GM12878 (cell line): Measurements from ENCODE around the gene FAM161B. TPM values are rescaled to one million over a fixed set of nuclear protein-coding genes. Genes with fewer than 3 reads are reported as not detected.
"Not testable (repeated sequence)": the region's sequence is repeated elsewhere in the genome, so short reads cannot be mapped to it uniquely, and the experiment has no call there.

Experiments
- ATAC-seq: fragments of 200-7000 bp; cut with Tn5 transposase; 3 replicates; pipeline ENCODE4 v1.9.1; 2020; ENCODE audit warnings: mild to moderate bottlenecking, moderate library complexity
- BruUV-seq: library from RNA; stranded (reverse); fragments of 400-500 nt; replicated peaks from 2 replicates; lab custom pipeline; 2021; lab: Mats Ljungman, UMichigan
- CTCF ChIA-PET: fragments of 300-600 bp; sonication (Branson Sonifier 250); formaldehyde crosslinking; extraction: SDS; loops from one replicate; lab custom pipeline; 2021; ENCODE audit warnings: inconsistent platforms; lab: Yijun Ruan, JAX
- POLR2A ChIA-PET: fragments of 350-600 bp; formaldehyde crosslinking; extraction: SDS; loops from one replicate; lab custom pipeline; 2021; ENCODE audit warnings: inconsistent platforms; lab: Charles Lee
- RAD21 ChIA-PET: fragments of 300-600 bp; sonication (Branson Sonifier 250); formaldehyde crosslinking; loops from one replicate; lab custom pipeline; 2023; ENCODE audit warnings: antibody characterized with exemption; ENCODE audit not compliant: unreplicated experiment; lab: Charles Lee
- SMC1A ChIA-PET: fragments of 300-600 bp; sonication (Branson Sonifier 250); formaldehyde crosslinking; loops from one replicate; lab custom pipeline; 2023; ENCODE audit not compliant: unreplicated experiment, uncharacterized antibody; lab: Charles Lee
- DNase-seq: peaks from one replicate; pipeline ENCODE4 v3.0.0-alpha.2; 2011; ENCODE audit warnings: low read depth, low spot score
- FAIRE-seq: peaks from 3 replicates; lab custom pipeline; 2011; peaks lifted over from hg19 to GRCh38; lab: Jason Lieb, UNC
- H2AFZ ChIP-seq: 2 replicates; pipeline ENCODE4 v1.6.0; 2011; ENCODE audit warnings: low read depth, low read length, control low read depth; ENCODE audit not compliant: control insufficient read depth
- H3K27ac ChIP-seq: 2 replicates; pipeline ENCODE4 v1.5.1; 2011; ENCODE audit warnings: control low read depth; ENCODE audit not compliant: control insufficient read depth, insufficient read depth
- H3K27me3 ChIP-seq, 2 experiments: replicated peaks in 1 of 2; 2 replicates each; pipeline versions ENCODE4 v1.6.0 to v1.6.1; 2011; ENCODE audit warnings: low read length in 1 of 2; ENCODE audit not compliant: control insufficient read depth in 2 of 2, insufficient read depth in 2 of 2
- H3K36me3 ChIP-seq, 2 experiments: 2 replicates each; pipeline ENCODE4 v1.5.1; 2011; ENCODE audit warnings: low read length in 1 of 2; ENCODE audit not compliant: control insufficient read depth in 2 of 2, insufficient read depth in 2 of 2
- H3K4me1 ChIP-seq: 2 replicates; pipeline ENCODE4 v1.6.1; 2011; ENCODE audit warnings: mild to moderate bottlenecking, low read length, moderate library complexity, mixed read lengths; ENCODE audit not compliant: control insufficient read depth, insufficient read depth
- H3K4me2 ChIP-seq: 2 replicates; pipeline ENCODE4 v1.6.0; 2011; ENCODE audit warnings: control low read depth; ENCODE audit not compliant: control insufficient read depth, insufficient read depth
- H3K4me3 ChIP-seq: fragments of 200-600 bp; sonication (generic); 2 replicates; pipeline ENCODE4 v1.5.1; 2016
- H3K79me2 ChIP-seq: 2 replicates; pipeline ENCODE4 v1.6.0; 2011; ENCODE audit warnings: low read length; ENCODE audit not compliant: control insufficient read depth, insufficient read depth
- H3K9ac ChIP-seq: 2 replicates; pipeline ENCODE4 v1.8.0; 2011; ENCODE audit warnings: low read length, control low read depth, mixed read lengths; ENCODE audit not compliant: control insufficient read depth, insufficient read depth
- H3K9me3 ChIP-seq: replicated peaks from 3 replicates; pipeline ENCODE4 v1.5.1; 2011; ENCODE audit warnings: mild to moderate bottlenecking, low read length; ENCODE audit not compliant: control insufficient read depth, insufficient read depth
- H4K20me1 ChIP-seq: 2 replicates; pipeline ENCODE4 v1.6.0; 2011; ENCODE audit not compliant: control insufficient read depth, insufficient read depth
- BCL3 ChIP-seq: IDR thresholded peaks from 2 replicates; pipeline ENCODE4 v1.6.1; 2011; ENCODE audit warnings: borderline replicate concordance, low read depth, mild to moderate bottlenecking, moderate library complexity, low read length; ENCODE audit not compliant: insufficient read depth, poor library complexity, severe bottlenecking
- CHD1 ChIP-seq: IDR thresholded peaks from 2 replicates; pipeline ENCODE4 v1.6.1; 2012; ENCODE audit warnings: low read depth, low read length, improper control_type of control experiment
- FOS ChIP-seq: IDR thresholded peaks from 3 replicates; pipeline ENCODE4 v1.6.1; 2011; ENCODE audit warnings: borderline replicate concordance; ENCODE audit not compliant: insufficient read length; ENCODE audit errors: extremely low read depth
- PML ChIP-seq: IDR thresholded peaks from 2 replicates; pipeline ENCODE4 v1.6.1; 2012; ENCODE audit warnings: low read length, inconsistent platforms
- POLR2AphosphoS2 ChIP-seq: IDR thresholded peaks from 2 replicates; pipeline ENCODE4 v1.6.1; 2011; ENCODE audit warnings: low read depth, mild to moderate bottlenecking, low read length, improper control_type of control experiment, moderate library complexity
- STAT3 ChIP-seq: IDR thresholded peaks from 2 replicates; pipeline ENCODE4 v1.6.1; 2011; ENCODE audit warnings: low read depth, low read length, improper control_type of control experiment
- TCF3 ChIP-seq: IDR thresholded peaks from 2 replicates; pipeline ENCODE4 v1.6.1; 2012; ENCODE audit warnings: low read depth, mild to moderate bottlenecking, low read length, borderline replicate concordance; ENCODE audit not compliant: insufficient read depth
- YBX1 ChIP-seq: fragments of 450-650 bp; IDR thresholded peaks from 2 replicates; pipeline ENCODE4 v1.6.1; 2016; ENCODE audit warnings: antibody characterized with exemption
- ZSCAN29 ChIP-seq: fragments of 450-650 bp; IDR thresholded peaks from 2 replicates; pipeline ENCODE4 v1.6.1; 2017; ENCODE audit warnings: mild to moderate bottlenecking, moderate library complexity
- WGBS: methylation state at CpG from one replicate; pipeline ENCODE4 v1.1.6; 2016; ENCODE audit warnings: low lambda C conversion rate; ENCODE audit not compliant: insufficient replicate concordance, insufficient coverage; ENCODE audit errors: missing lambda C conversion rate; 5-methylcytosine and 5-hydroxymethylcytosine counted together
- in situ Hi-C: fragments of 300-500 bp; cut with MboI; formaldehyde crosslinking; loops from 9 replicates; pipeline ENCODE4 v1.14.3; 2018; ENCODE audit warnings: mixed read lengths
- intact Hi-C: fragments of 100-400 bp; cut with micrococcal nuclease; formaldehyde crosslinking; loops from one replicate; pipeline ENCODE4 v1.14.2; 2022; ENCODE audit not compliant: unreplicated experiment
- polyA plus RNA-seq, 11 experiments: library from polyadenylated mRNA; depleted of rRNA in 4 of 11; unstranded in 6 of 11; stranded (reverse) in 5 of 11; fragments of >200 nt; fragmentation: Nextera tagmentation in 4 of 11; fragmentation: Illumina TruSeq in 1 of 11; extraction: Ambion mirVana in 4 of 11; extraction: Trizol in 1 of 11; gene quantifications; 1 replicate in 1 of 11; 2 replicates in 10 of 11; pipeline versions ENCODE4 v1.2.1 to v1.2.3, GENCODE V29; 2011 to 2016; ENCODE audit warnings: inconsistent platforms in 2 of 11, missing spikeins in 2 of 11, low read depth in 1 of 11
- total RNA-seq, 4 experiments: library from RNA; depleted of rRNA in 3 of 4; stranded (reverse); fragments of >200 nt in 3 of 4; fragmentation: Illumina TruSeq in 1 of 4; extraction: Trizol in 1 of 4; gene quantifications; 2 replicates each; pipeline versions ENCODE4 v1.2.1 to v1.2.3, GENCODE V29; 2013 to 2021

Gene FAM161B
- total and polyA plus RNA-seq, 10 of the 15 experiments (the other 5 are each of a cell fraction or from before 2014, with no cell fraction given), result 0.33 to 1.2 (median 0.86) TPM

GRCh38 chr14:73995977-73996378 lies 46.1 kb upstream of the FAM161B start (continued):
- TF ChIP-seq BCL3 (no peak), YBX1 (no peak)

DNA sequence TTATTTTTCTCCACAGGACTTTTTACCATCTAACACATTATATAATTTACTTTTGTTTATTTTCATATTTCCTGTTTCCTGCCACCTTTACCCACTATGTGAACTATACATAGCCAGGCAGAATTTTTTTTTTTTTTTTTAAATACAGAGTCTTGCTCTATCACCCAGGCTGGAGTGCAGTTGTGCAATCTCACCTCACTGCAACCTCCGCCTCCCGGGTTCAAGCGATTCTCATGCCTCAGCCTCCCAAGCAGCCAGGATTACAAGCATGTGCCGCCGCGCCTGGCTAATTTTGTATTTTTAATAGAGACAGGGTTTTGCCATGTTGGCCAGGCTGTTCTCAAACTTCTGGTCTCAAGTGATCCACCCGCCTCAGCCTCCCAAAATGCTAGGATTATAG lies 45.0 kb upstream of the FAM161B start:
- BruUV-seq, RAD21 ChIA-PET, H3K4me2 ChIP-seq, H3K79me2 ChIP-seq, H3K9me3 ChIP-seq, H3K36me3 ChIP-seq, ATAC-seq, H3K9ac ChIP-seq, H4K20me1 ChIP-seq, FAIRE-seq, H3K27me3 ChIP-seq, H2AFZ ChIP-seq, H3K4me1 ChIP-seq, CTCF ChIA-PET, H3K27ac ChIP-seq, DNase-seq, intact Hi-C loops, in situ Hi-C loops, H3K4me3 ChIP-seq: not testable (repeated sequence)
- ChIA-PET SMC1A (interaction anchor here (2.2 kb wide), 1 partner anchor 7 kb away, joined by 7 read pairs; no protein-coding TSS in a partner anchor), POLR2A (interaction anchor here (0.6 kb wide), 1 partner anchor 32 kb away, joined by 3 read pairs; no protein-coding TSS in a partner anchor)
- 91% methylated on average over 7 of the region's 7 CpGs for WGBS

DNA sequence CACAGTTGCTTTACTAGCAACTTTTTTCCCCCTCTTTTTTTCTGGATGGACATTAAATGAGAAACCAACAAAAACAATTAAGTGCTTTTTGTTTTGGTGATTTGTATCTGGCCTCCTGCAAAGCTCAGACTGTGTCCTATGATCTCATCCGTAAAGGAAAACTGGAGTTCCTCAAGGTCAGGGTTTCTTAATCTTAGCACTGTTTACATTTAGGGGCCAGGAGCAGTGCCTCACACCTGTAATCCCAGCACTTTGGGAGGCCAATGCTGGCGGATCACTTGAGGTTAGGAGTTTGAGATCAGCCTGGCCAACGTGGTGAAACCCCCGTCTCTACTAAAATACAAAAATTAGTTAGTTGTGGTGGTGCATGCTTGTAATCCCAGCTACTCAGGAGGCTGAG lies 41.2 kb upstream of the FAM161B start:
- FAIRE-seq, result no peak
- H3K4me3 ChIP-seq, result no peak overlapping the region
- H2AFZ ChIP-seq, result no peak overlapping the region
- H3K36me3 ChIP-seq, result peaks cover 0 to 7% of the 10 kb centered on the region in 2 experiments; a peak in 3 of 4 replicates
- no peak overlapping the region for H3K27ac ChIP-seq
- intact Hi-C loops (no loop called here), in situ Hi-C loops (no loop called here)
- BruUV-seq, result no TSS peak
- CTCF ChIA-PET, result no interaction called here
- H3K9me3 ChIP-seq, result no peaks in the 10 kb centered on the region
- no peaks in the 10 kb centered on the region for H3K27me3 ChIP-seq
- SMC1A ChIA-PET, result no interaction called here
- H3K79me2 ChIP-seq, result no peaks in the 10 kb centered on the region
- WGBS, result 98% methylated on average over 4 of the region's 4 CpGs
- no peak overlapping the region for H3K9ac ChIP-seq
- H3K4me1 ChIP-seq, result no peaks in the 10 kb centered on the region
- TF ChIP-seq FOS (no peak), ZSCAN29 (no peak), POLR2AphosphoS2 (no peak), STAT3 (no peak), TCF3 (no peak), CHD1 (no peak), PML (no peak)
- TF ChIP-seq, all 136 proteins: peak for 0
- POLR2A ChIA-PET, result no interaction called here
- DNase-seq, result no peak
- no peak for ATAC-seq
- Histone ChIP-seq H4K20me1 (no peaks in the 10 kb centered on the region), H3K4me2 (no peak overlapping the region)
- RAD21 ChIA-PET, result no interaction called here
